Tibial nerve (tissue), 4 donors: ENCODE measurements around the gene ING5. TPM values are rescaled to one million over a fixed set of nuclear protein-coding genes. Genes with fewer than 3 reads are reported as not detected.

Experiments
- DNase-seq, 2 donors: peaks; one replicate each; pipeline ENCODE4 v3.0.0-alpha.2; 2019; ENCODE audit warnings: low spot score in 2 of 2
- H3K27ac ChIP-seq, 4 donors: fragments of 200-600 bp; sonication (generic) in 3 of 4; one replicate each; pipeline ENCODE4 v1.5.1; 2017 to 2019; ENCODE audit warnings: mild to moderate bottlenecking in 1 of 4
- H3K27me3 ChIP-seq, 2 donors: fragments of 200-600 bp; sonication (generic) in 1 of 2; one replicate each; pipeline versions ENCODE4 v1.5.1 to v1.6.0; 2017 to 2019
- H3K36me3 ChIP-seq, 3 donors: fragments of 200-600 bp; sonication (generic); one replicate each; pipeline ENCODE4 v1.5.1; 2018 to 2019
- H3K4me1 ChIP-seq, 4 donors: fragments of 200-600 bp; sonication (generic) in 3 of 4; one replicate each; pipeline ENCODE4 v1.5.1; 2017 to 2019
- H3K4me3 ChIP-seq, 4 donors: fragments of 200-600 bp; sonication (generic) in 3 of 4; one replicate each; pipeline ENCODE4 v1.5.1; 2017 to 2019; ENCODE audit warnings: mild to moderate bottlenecking in 1 of 4, moderate library complexity in 1 of 4
- H3K9me3 ChIP-seq, 4 donors: fragments of 200-600 bp; sonication (generic) in 3 of 4; one replicate each; pipeline ENCODE4 v1.5.1; 2017 to 2019
- EP300 ChIP-seq, 2 donors: sonication (generic); formaldehyde crosslinking; IDR thresholded peaks; one replicate each; pipeline ENCODE4 v1.6.1; 2017; ENCODE audit warnings: antibody characterized with exemption in 2 of 2, mild to moderate bottlenecking in 1 of 2
- POLR2A ChIP-seq, 2 donors: fragments of 450-650 bp; IDR thresholded peaks; one replicate each; pipeline ENCODE4 v1.6.1; 2017; ENCODE audit warnings: antibody characterized with exemption in 2 of 2, mild to moderate bottlenecking in 2 of 2, moderate library complexity in 2 of 2
- WGBS, 2 donors: methylation state at CpG; one replicate each; pipeline ENCODE4 v1.1.5; 2018; 5-methylcytosine and 5-hydroxymethylcytosine counted together
- total RNA-seq, 4 donors: library from RNA; depleted of rRNA; stranded (reverse); fragments of >200 nt; gene quantifications; one replicate each; pipeline ENCODE4 v1.1.0, GENCODE V29; 2016
- TF ChIP-seq, protein P1 (sequence below), 5 experiments: fragments of 200-600 bp in 3 of 5; fragments of 450-650 bp in 2 of 5; sonication (generic) in 3 of 5; IDR thresholded peaks; one replicate each; pipeline ENCODE4 v1.5.1; 2016 to 2019; ENCODE audit warnings: antibody characterized with exemption in 5 of 5, mild to moderate bottlenecking in 3 of 5, moderate library complexity in 2 of 5

Gene ING5
- total RNA-seq, 4 donors from 2014 or later, result 33.4 to 73.3 (median 56.2) TPM

DNA sequence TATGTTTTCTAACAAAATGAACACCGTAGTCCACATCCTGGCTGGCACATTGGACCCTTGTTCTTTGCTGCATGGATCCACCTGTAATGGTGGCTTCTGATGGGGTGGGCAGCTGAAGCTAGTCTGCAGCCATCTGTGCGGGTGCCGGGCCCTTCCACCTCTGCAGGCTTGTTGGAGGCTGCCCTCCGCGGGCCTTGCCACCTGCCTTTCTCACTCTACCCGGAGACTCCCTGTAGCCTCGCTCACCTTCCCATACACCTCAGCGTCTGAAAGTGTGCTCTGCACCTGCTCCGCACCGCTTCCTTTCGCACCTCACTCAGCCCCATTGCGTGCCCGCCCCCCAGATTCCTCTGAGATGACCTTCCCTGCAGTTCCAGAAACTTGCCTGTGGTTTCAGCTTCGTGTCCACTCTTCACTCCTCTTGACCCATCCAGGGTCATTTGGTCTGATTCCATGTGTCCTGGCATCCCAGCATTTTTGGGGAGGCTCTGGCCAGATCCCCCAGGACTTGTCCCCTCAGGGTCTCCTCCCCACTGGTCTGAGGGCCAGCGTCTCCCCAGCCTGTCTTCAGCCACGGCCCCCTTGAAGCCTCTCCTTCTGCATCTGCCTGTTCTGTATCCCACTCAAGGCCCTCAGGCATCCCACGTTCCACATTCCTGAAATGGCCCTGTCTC is 46.2 kb upstream of the ING5 start:
- H3K9me3 ChIP-seq, result no peaks in the 10 kb centered on the region
- no peak for DNase-seq
- H3K36me3 ChIP-seq, result peaks cover 5 to 100% (median 9%) of the 10 kb centered on the region in 3 donors
- TF ChIP-seq EP300 (IDR thresholded peaks at IDR 0.05) (no peak), POLR2A (IDR thresholded peaks at IDR 0.05) (no peak)
- TF ChIP-seq, protein P1, sequence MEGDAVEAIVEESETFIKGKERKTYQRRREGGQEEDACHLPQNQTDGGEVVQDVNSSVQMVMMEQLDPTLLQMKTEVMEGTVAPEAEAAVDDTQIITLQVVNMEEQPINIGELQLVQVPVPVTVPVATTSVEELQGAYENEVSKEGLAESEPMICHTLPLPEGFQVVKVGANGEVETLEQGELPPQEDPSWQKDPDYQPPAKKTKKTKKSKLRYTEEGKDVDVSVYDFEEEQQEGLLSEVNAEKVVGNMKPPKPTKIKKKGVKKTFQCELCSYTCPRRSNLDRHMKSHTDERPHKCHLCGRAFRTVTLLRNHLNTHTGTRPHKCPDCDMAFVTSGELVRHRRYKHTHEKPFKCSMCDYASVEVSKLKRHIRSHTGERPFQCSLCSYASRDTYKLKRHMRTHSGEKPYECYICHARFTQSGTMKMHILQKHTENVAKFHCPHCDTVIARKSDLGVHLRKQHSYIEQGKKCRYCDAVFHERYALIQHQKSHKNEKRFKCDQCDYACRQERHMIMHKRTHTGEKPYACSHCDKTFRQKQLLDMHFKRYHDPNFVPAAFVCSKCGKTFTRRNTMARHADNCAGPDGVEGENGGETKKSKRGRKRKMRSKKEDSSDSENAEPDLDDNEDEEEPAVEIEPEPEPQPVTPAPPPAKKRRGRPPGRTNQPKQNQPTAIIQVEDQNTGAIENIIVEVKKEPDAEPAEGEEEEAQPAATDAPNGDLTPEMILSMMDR (IDR thresholded peaks at IDR 0.05), result no peak
- no peak overlapping the region for H3K4me3 ChIP-seq
- 87 to 88% methylated on average over 17 of the region's 17 CpGs for WGBS, 2 donors
- no peaks in the 10 kb centered on the region for H3K4me1 ChIP-seq
- no peak overlapping the region for H3K27ac ChIP-seq
- H3K27me3 ChIP-seq, result no peaks in the 10 kb centered on the region

DNA sequence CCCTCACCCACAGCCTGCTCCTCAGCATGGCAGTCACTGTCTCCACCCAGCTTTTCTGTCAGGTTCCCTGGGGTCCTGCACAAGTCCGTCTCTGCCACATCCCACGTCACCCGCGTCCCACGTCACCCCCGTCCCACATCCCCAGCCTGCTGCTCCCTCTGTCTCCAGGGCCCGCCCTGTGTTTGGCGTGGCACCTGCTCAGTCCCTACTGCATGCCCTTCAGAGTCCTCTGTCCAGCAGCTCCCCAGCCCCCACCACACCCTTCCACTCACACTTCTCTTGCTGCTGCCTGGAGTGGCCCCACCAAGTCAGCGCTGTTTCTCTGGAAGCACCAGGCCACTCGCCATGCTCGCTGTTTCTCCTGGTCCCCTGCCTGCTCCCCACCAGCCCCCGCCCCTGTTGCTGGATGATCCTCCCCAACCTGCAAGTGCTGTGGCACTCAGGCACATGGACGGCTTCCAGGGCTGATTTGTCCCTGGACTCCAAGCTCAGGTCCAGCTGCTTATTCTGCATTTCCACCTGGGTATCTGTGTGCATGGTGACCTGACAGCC is 45.6 kb upstream of the ING5 start:
- no peak for DNase-seq
- Histone ChIP-seq H3K4me1 (no peaks in the 10 kb centered on the region), H3K9me3 (no peaks in the 10 kb centered on the region), H3K4me3 (no peak overlapping the region), H3K36me3 (peaks cover 5 to 100% (median 9%) of the 10 kb centered on the region in 3 donors), H3K27me3 (no peaks in the 10 kb centered on the region), H3K27ac (no peak overlapping the region)
- 90 to 91% methylated on average over 13 of the region's 13 CpGs for WGBS, 2 donors
- TF ChIP-seq POLR2A (IDR thresholded peaks at IDR 0.05) (no peak), EP300 (IDR thresholded peaks at IDR 0.05) (no peak)
- TF ChIP-seq, protein P1 (IDR thresholded peaks at IDR 0.05), result no peak

DNA sequence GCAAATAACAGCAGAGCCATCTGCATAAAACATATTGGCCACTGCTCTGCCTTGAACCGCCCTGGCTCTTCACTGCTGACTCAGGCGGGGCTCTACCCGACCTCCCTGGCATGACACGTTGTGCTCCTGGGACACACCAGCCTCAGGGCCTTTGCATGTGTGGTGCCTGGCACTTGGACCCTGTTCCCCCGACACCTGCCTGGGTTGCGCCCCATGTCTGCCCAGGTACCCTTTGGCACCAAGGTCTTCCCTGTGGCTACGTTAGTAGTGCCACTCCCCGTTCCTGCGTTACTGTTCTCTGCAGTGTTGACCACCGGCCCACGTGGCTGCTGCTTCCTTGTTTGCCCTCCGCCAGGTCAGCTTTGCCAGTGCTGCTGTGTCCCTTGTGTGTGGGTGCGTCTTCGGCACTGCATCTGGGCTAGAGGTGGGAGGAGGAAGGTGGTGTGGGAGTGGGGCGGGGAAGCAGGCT is 44.0 kb upstream of the ING5 start:
- Histone ChIP-seq H3K4me3 (no peak overlapping the region), H3K9me3 (no peaks in the 10 kb centered on the region), H3K36me3 (peaks cover 3 to 100% (median 16%) of the 10 kb centered on the region in 3 donors), H3K27ac (no peak overlapping the region), H3K4me1 (no peaks in the 10 kb centered on the region), H3K27me3 (no peaks in the 10 kb centered on the region)
- no peak for DNase-seq
- no peak for TF ChIP-seq POLR2A (IDR thresholded peaks at IDR 0.05)
- no peak for TF ChIP-seq EP300 (IDR thresholded peaks at IDR 0.05)
- TF ChIP-seq, protein P1 (IDR thresholded peaks at IDR 0.05), result no peak
- WGBS, 2 donors, result 83 to 93% methylated on average over 14 to 15 of the region's 15 CpGs

DNA sequence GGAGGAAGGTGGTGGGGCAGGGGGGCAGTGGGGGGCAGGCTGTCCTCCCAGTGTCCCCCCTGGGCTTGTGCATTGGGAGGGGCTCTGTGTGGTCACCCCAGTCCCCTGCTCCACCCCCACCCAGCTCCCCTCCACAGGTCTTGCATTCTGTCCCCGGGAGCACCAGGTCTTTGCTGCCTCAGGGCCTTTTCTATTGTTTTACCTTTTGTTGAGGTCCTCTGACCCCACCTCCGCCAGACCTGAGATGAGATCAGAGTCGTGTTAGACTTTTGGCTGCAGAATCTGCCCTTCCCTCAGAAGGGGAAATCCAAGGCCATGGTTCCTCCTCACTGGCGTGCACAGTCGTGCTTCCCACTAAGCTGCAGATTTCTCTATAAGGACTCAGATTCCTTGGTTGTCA is 43.5 kb upstream of the ING5 start:
- TF ChIP-seq EP300 (IDR thresholded peaks at IDR 0.05) (no peak), POLR2A (IDR thresholded peaks at IDR 0.05) (no peak)
- TF ChIP-seq, protein P1 (IDR thresholded peaks at IDR 0.05), result no peak
- no peak overlapping the region for H3K27ac ChIP-seq
- H3K9me3 ChIP-seq, result no peaks in the 10 kb centered on the region
- no peaks in the 10 kb centered on the region for H3K27me3 ChIP-seq
- H3K4me3 ChIP-seq, result no peak overlapping the region
- no peak for DNase-seq
- H3K36me3 ChIP-seq, result peaks cover 3 to 98% (median 16%) of the 10 kb centered on the region in 3 donors
- 79 to 81% methylated on average over 5 of the region's 5 CpGs for WGBS, 2 donors
- H3K4me1 ChIP-seq, result no peaks in the 10 kb centered on the region

DNA sequence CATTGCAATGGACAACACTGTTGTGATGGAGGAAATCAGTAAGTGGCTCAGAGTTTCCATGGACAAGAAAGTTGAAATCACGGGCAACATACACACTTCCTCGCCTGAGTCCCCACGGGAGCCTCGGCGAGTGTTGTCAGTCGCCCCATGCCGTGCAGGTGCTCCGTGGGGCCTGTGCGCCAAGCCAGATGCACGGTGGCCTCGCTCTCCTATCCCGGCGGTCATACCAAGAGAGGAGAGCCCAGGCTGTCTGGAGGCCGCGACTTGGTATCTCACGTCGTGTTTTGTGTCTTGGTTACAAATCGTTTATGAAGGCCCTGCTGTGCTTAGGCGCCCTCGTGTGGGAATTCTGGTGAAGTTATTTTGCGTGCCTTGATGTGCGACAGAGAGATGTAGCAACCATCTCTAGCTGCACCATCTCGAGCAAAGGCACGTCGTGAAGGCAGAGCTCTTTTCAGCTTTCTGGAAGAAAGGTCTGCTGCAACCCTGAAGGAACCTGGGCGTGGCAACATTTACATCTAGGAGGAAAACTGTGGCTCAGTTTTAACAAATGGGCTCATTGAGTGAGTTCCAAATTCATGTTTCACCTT is 42.6 kb upstream of the ING5 start:
- no peaks in the 10 kb centered on the region for H3K9me3 ChIP-seq
- TF ChIP-seq EP300 (IDR thresholded peaks at IDR 0.05), result no peak
- no peak for TF ChIP-seq POLR2A (IDR thresholded peaks at IDR 0.05)
- TF ChIP-seq, protein P1 (IDR thresholded peaks at IDR 0.05), result peak; percentile 43 to 63 (median 52)
- no peak overlapping the region for H3K4me3 ChIP-seq
- peak; percentile 48 to 67 for DNase-seq
- WGBS, 2 donors, result 46 to 54% methylated on average over 25 of the region's 26 CpGs
- H3K27me3 ChIP-seq, result no peaks in the 10 kb centered on the region
- no peak overlapping the region for H3K27ac ChIP-seq
- peaks cover 3 to 93% (median 16%) of the 10 kb centered on the region in 3 donors for H3K36me3 ChIP-seq
- no peaks in the 10 kb centered on the region for H3K4me1 ChIP-seq
